ENCODE data around the gene DCHS2.

Gene DCHS2

DNA sequence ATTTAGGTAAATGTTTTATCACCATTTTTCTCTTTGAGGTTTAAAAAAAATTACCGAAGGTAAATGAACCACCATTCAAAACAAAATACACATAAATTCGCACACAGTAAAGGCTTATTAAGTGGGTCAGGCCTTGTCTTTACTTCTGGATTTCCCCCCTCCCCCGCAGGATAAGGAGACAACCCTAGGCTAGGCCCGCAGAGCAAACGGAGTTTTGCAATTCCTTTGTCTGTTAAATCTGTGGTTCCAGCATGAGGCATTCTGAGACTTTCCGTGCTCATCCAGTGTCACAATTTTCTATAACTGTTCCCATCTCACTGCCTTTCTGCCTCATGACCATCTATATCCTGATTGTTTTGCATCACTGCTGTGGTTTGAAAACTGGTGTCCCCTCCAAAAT is 307.4 kb downstream of the DCHS2 start:
- no peak for DNase-seq

- DNase-seq = no peak
These were observed 308.3 kb downstream of the DCHS2 start for GRCh38 chr4:154183264-154183663.
